HepG2 (cell line): ENCODE results near the gene POLA1. TPM values are rescaled to one million over a fixed set of nuclear protein-coding genes. Genes with fewer than 3 reads are reported as not detected.

Source experiments
- ATAC-seq: fragments of 200-7000 bp; cut with Tn5 transposase; 3 replicates; pipeline ENCODE4 v1.9.1; 2020; ENCODE audit warnings: mild to moderate bottlenecking, moderate library complexity
- BruUV-seq: library from RNA; stranded (reverse); fragments of 400-500 nt; replicated peaks from 2 replicates; lab custom pipeline; 2021; lab: Mats Ljungman, UMichigan
- CTCF ChIA-PET: fragments of 300-600 bp; formaldehyde crosslinking; extraction: SDS; loops from one replicate; lab custom pipeline; 2021; ENCODE audit warnings: low total read pairs, inconsistent platforms, low intra/inter-chr PET ratio; lab: Yijun Ruan, JAX
- POLR2A ChIA-PET: fragments of 350-600 bp; sonication (Branson Sonifier 250); formaldehyde crosslinking; loops from one replicate; lab custom pipeline; 2020; ENCODE audit warnings: antibody characterized with exemption, inconsistent platforms; lab: Yijun Ruan, JAX
- DNase-seq: peaks from one replicate; pipeline ENCODE4 v3.0.0-alpha.2; 2015; ENCODE audit warnings: low spot score
- FAIRE-seq: peaks from 3 replicates; lab custom pipeline; 2011; peaks lifted over from hg19 to GRCh38; lab: Jason Lieb, UNC
- H2AFZ ChIP-seq: one replicate; pipeline ENCODE4 v1.6.1; 2011; ENCODE audit warnings: low read length, inconsistent platforms
- H3K27ac ChIP-seq: fragments of 300-600 bp; 3 replicates; pipeline ENCODE4 v1.8.0; 2011; ENCODE audit warnings: mixed run types, mild to moderate bottlenecking, mixed read lengths, low read length, inconsistent platforms; ENCODE audit not compliant: insufficient read depth; ENCODE audit errors: extremely low read length
- H3K27me3 ChIP-seq, 2 experiments: fragments of 200-600 bp in 1 of 2; 2 replicates in 1 of 2; 3 replicates in 1 of 2; pipeline versions ENCODE4 v1.6.0 to v1.8.0; 2011; ENCODE audit warnings: low read length in 2 of 2, mild to moderate bottlenecking in 2 of 2, moderate library complexity in 2 of 2, inconsistent platforms in 1 of 2; ENCODE audit not compliant: insufficient read depth in 2 of 2, control insufficient read depth in 1 of 2
- H3K36me3 ChIP-seq, 2 experiments: fragments of 200-600 bp in 1 of 2; replicated peaks in 1 of 2; 2 replicates in 1 of 2; 3 replicates in 1 of 2; pipeline versions ENCODE4 v1.5.1 to v1.8.0; 2011; ENCODE audit warnings: low read length in 2 of 2, inconsistent platforms in 1 of 2; ENCODE audit not compliant: insufficient read depth in 2 of 2, control insufficient read depth in 1 of 2
- H3K4me1 ChIP-seq: 2 replicates; pipeline ENCODE4 v1.5.1; 2012; ENCODE audit warnings: low read length, inconsistent platforms; ENCODE audit not compliant: insufficient read depth
- H3K4me2 ChIP-seq: 2 replicates; pipeline ENCODE4 v1.6.0; 2011; ENCODE audit warnings: low read depth, low read length, inconsistent platforms
- H3K4me3 ChIP-seq, 3 experiments: fragments of 200-600 bp in 1 of 3; sonication (generic), shearing (Covaris generic) in 1 of 3; replicated peaks in 1 of 3; 2 replicates each; pipeline ENCODE4 v1.5.1; 2011 to 2016; ENCODE audit warnings: low read length in 3 of 3, inconsistent platforms in 2 of 3, low read depth in 2 of 3, mild to moderate bottlenecking in 2 of 3, control low read depth in 1 of 3, mixed read lengths in 1 of 3; ENCODE audit not compliant: insufficient read depth in 1 of 3
- H3K79me2 ChIP-seq: one replicate; pipeline ENCODE4 v1.6.1; 2011; ENCODE audit warnings: low read length, inconsistent platforms; ENCODE audit not compliant: insufficient read depth
- H3K9ac ChIP-seq: 2 replicates; pipeline ENCODE4 v1.6.0; 2011; ENCODE audit warnings: mild to moderate bottlenecking, low read depth, low read length, inconsistent platforms; ENCODE audit not compliant: insufficient read depth
- H3K9me3 ChIP-seq: 2 replicates; pipeline ENCODE4 v1.5.1; 2012; ENCODE audit warnings: mild to moderate bottlenecking, low read length
- H4K20me1 ChIP-seq: 2 replicates; pipeline ENCODE4 v1.6.0; 2011; ENCODE audit warnings: inconsistent platforms, mild to moderate bottlenecking, low read length, moderate library complexity; ENCODE audit not compliant: insufficient read depth
- MTA3 ChIP-seq: sonication (generic); formaldehyde crosslinking; IDR thresholded peaks from 2 replicates; pipeline ENCODE4 v1.4.0; 2020; ENCODE audit warnings: missing genetic modification reagents
- PLRG1 ChIP-seq: fragments of 450-650 bp; conservative IDR thresholded peaks from 2 replicates; pipeline ENCODE4 v1.6.1; 2016
- ZBTB49 ChIP-seq: sonication (generic); formaldehyde crosslinking; IDR thresholded peaks from 2 replicates; pipeline ENCODE4 v1.4.0; 2020; ENCODE audit warnings: missing genetic modification reagents, borderline replicate concordance
- WGBS: methylation state at CpG from one replicate; pipeline ENCODE4 v1.1.6; 2017; ENCODE audit warnings: low lambda C conversion rate; 5-methylcytosine and 5-hydroxymethylcytosine counted together
- in situ Hi-C: cut with HindIII; loops from 2 replicates; pipeline ENCODE4 v1.10.0; 2017; ENCODE audit warnings: low pct_unique_long_range_greater_than_20kb; ENCODE audit not compliant: extremely low pct_ligation_motif_present
- intact Hi-C: fragments of 100-400 bp; cut with micrococcal nuclease; formaldehyde crosslinking; loops from one replicate; pipeline ENCODE4 v1.10.0; 2022; ENCODE audit not compliant: unreplicated experiment
- polyA plus RNA-seq, 8 experiments: library from polyadenylated mRNA; depleted of rRNA in 3 of 8; stranded (reverse) in 7 of 8; unstranded in 1 of 8; fragments of >200 nt; fragmentation: Illumina TruSeq in 4 of 8; extraction: Trizol in 4 of 8; gene quantifications; 2 replicates each; pipeline versions ENCODE4 v1.2.1 to v1.2.3, GENCODE V29; 2011 to 2016; ENCODE audit warnings: low read depth in 4 of 8, missing spikeins in 1 of 8, mixed read lengths in 1 of 8; ENCODE audit not compliant: insufficient read depth in 1 of 8
- total RNA-seq, 5 experiments: library from RNA; depleted of rRNA; stranded (reverse); fragments of >200 nt; fragmentation: Illumina TruSeq; extraction: Trizol; gene quantifications; 2 replicates each; pipeline ENCODE4 v1.2.3, GENCODE V29; 2016; ENCODE audit warnings: low read depth in 1 of 5
- TF ChIP-seq, protein P1 (sequence below): sonication (generic); formaldehyde crosslinking; IDR thresholded peaks from 2 replicates; pipeline ENCODE4 v1.8.1; 2022; ENCODE audit warnings: low read depth, mild to moderate bottlenecking, missing genetic modification reagents
- TF ChIP-seq, protein P2 (sequence below): sonication (generic); formaldehyde crosslinking; IDR thresholded peaks from 2 replicates; pipeline ENCODE4 v1.8.1; 2022; ENCODE audit warnings: mild to moderate bottlenecking, missing genetic modification reagents
- TF ChIP-seq, protein P3 (sequence below): sonication (generic); formaldehyde crosslinking; IDR thresholded peaks from 2 replicates; pipeline ENCODE4 v1.5.1; 2020; ENCODE audit warnings: mild to moderate bottlenecking, moderate library complexity, missing genetic modification reagents

Gene POLA1
- total and polyA plus RNA-seq, 2 of the 13 experiments (the other 11 are each of a cell fraction or from before 2014, with no cell fraction given): 3.3 to 26.5 TPM

DNA sequence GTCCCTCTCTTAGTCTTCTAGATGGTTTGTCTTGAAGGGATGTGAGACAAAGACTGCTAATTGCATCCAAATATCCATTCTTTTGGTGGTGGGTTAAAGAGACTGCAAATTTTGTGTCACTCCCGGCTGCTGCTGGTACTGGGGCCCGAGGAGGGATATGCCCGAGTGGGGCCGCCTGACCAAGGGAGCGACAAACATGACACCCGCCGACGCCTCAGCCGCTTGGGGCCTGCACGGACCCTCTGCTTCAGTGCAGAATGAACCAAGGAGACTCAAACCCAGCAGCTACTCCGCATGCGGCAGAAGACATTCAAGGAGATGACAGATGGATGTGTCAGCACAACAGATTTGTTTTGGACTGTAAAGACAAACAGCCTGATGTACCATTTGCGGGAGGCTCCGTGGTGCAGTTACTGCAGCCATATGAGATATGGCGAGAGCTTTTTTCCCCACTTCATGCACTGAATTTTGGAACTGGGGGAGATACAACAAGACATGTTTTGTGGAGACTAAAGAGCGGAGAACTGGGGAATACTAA, 335.6 kb downstream of the POLA1 start:
- no peak overlapping the region for H2AFZ ChIP-seq
- no peak overlapping the region for H3K9ac ChIP-seq
- H3K4me2 ChIP-seq: no peak overlapping the region
- BruUV-seq: no TSS peak
- H3K79me2 ChIP-seq: no peaks in the 10 kb centered on the region
- no peaks in the 10 kb centered on the region for H3K36me3 ChIP-seq
- POLR2A ChIA-PET: no interaction called here
- H3K4me1 ChIP-seq: no peaks in the 10 kb centered on the region
- FAIRE-seq (no peak), DNase-seq (no peak), ATAC-seq (no peak)
- in situ Hi-C loops (no loop called here), intact Hi-C loops (no loop called here)
- no peaks in the 10 kb centered on the region for H3K9me3 ChIP-seq
- H4K20me1 ChIP-seq: no peaks in the 10 kb centered on the region
- H3K4me3 ChIP-seq: no peak overlapping the region
- H3K27me3 ChIP-seq: 0 out of 5 replicates have a peak, but pooled peaks cover 0 to 4% of the 10 kb centered on the region in 2 experiments
- H3K27ac ChIP-seq: no peak overlapping the region
- CTCF ChIA-PET: no interaction called here
- 43% methylated on average over 4 of the region's 16 CpGs for WGBS
- TF ChIP-seq ZBTB49: no peak
- no peak for TF ChIP-seq PLRG1
- TF ChIP-seq, protein P1, sequence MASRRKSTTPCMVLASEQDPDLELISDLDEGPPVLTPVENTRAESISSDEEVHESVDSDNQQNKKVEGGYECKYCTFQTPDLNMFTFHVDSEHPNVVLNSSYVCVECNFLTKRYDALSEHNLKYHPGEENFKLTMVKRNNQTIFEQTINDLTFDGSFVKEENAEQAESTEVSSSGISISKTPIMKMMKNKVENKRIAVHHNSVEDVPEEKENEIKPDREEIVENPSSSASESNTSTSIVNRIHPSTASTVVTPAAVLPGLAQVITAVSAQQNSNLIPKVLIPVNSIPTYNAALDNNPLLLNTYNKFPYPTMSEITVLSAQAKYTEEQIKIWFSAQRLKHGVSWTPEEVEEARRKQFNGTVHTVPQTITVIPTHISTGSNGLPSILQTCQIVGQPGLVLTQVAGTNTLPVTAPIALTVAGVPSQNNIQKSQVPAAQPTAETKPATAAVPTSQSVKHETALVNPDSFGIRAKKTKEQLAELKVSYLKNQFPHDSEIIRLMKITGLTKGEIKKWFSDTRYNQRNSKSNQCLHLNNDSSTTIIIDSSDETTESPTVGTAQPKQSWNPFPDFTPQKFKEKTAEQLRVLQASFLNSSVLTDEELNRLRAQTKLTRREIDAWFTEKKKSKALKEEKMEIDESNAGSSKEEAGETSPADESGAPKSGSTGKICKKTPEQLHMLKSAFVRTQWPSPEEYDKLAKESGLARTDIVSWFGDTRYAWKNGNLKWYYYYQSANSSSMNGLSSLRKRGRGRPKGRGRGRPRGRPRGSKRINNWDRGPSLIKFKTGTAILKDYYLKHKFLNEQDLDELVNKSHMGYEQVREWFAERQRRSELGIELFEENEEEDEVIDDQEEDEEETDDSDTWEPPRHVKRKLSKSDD (CRISPR knock-in tag): no peak
- TF ChIP-seq, protein P2, sequence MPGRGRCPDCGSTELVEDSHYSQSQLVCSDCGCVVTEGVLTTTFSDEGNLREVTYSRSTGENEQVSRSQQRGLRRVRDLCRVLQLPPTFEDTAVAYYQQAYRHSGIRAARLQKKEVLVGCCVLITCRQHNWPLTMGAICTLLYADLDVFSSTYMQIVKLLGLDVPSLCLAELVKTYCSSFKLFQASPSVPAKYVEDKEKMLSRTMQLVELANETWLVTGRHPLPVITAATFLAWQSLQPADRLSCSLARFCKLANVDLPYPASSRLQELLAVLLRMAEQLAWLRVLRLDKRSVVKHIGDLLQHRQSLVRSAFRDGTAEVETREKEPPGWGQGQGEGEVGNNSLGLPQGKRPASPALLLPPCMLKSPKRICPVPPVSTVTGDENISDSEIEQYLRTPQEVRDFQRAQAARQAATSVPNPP (CRISPR knock-in tag): no peak
- TF ChIP-seq MTA3 (CRISPR knock-in tag): no peak
- TF ChIP-seq, protein P3, sequence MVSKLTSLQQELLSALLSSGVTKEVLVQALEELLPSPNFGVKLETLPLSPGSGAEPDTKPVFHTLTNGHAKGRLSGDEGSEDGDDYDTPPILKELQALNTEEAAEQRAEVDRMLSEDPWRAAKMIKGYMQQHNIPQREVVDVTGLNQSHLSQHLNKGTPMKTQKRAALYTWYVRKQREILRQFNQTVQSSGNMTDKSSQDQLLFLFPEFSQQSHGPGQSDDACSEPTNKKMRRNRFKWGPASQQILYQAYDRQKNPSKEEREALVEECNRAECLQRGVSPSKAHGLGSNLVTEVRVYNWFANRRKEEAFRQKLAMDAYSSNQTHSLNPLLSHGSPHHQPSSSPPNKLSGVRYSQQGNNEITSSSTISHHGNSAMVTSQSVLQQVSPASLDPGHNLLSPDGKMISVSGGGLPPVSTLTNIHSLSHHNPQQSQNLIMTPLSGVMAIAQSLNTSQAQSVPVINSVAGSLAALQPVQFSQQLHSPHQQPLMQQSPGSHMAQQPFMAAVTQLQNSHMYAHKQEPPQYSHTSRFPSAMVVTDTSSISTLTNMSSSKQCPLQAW (CRISPR knock-in tag): no peak
- TF ChIP-seq, all 625 proteins: peak for 0
